GM13977 (cell line): ENCODE data around the gene BRIX1.

Source experiments
- DNase-seq: peaks from one replicate; pipeline ENCODE4 v3.0.0; 2012; ENCODE audit warnings: low spot score
- in situ Hi-C: fragments of 300-500 bp; cut with MboI; formaldehyde crosslinking; loops from one replicate; pipeline ENCODE4 v1.12.0; 2022; ENCODE audit warnings: low sequenced_read_pairs, low pct_unique_long_range_greater_than_20kb, mixed read lengths, inconsistent platforms; ENCODE audit not compliant: unreplicated experiment
- TF ChIP-seq, protein P1 (sequence below): IDR thresholded peaks from 2 replicates; pipeline ENCODE4 v1.5.1; 2012; ENCODE audit warnings: mild to moderate bottlenecking, control low read depth; ENCODE audit not compliant: insufficient read depth; ENCODE audit errors: extremely low read depth, missing control alignments

Gene BRIX1

DNA sequence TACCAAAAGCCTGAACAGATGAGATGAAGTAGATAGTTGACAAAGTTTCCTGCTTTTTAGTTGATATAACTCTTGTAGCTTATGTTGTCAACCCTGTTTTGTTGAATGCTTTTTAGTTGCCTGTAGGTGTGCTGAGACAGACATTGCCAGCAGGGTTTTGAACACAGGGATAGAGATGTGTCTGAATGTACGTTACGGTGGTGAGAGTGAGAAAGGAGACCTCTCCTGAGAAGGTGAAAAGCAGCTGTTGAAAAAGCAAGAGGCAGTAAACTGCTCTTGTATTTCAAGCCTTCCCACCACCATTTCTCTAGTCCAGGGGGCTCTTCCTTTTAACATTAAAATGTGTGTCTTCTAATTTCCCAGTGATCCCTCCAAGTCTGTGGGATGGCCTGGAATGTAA, 28.5 kb downstream of the BRIX1 start:
- in situ Hi-C loops: no loop called here
- no peak for DNase-seq
- TF ChIP-seq, protein P1, sequence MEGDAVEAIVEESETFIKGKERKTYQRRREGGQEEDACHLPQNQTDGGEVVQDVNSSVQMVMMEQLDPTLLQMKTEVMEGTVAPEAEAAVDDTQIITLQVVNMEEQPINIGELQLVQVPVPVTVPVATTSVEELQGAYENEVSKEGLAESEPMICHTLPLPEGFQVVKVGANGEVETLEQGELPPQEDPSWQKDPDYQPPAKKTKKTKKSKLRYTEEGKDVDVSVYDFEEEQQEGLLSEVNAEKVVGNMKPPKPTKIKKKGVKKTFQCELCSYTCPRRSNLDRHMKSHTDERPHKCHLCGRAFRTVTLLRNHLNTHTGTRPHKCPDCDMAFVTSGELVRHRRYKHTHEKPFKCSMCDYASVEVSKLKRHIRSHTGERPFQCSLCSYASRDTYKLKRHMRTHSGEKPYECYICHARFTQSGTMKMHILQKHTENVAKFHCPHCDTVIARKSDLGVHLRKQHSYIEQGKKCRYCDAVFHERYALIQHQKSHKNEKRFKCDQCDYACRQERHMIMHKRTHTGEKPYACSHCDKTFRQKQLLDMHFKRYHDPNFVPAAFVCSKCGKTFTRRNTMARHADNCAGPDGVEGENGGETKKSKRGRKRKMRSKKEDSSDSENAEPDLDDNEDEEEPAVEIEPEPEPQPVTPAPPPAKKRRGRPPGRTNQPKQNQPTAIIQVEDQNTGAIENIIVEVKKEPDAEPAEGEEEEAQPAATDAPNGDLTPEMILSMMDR: no peak

DNA sequence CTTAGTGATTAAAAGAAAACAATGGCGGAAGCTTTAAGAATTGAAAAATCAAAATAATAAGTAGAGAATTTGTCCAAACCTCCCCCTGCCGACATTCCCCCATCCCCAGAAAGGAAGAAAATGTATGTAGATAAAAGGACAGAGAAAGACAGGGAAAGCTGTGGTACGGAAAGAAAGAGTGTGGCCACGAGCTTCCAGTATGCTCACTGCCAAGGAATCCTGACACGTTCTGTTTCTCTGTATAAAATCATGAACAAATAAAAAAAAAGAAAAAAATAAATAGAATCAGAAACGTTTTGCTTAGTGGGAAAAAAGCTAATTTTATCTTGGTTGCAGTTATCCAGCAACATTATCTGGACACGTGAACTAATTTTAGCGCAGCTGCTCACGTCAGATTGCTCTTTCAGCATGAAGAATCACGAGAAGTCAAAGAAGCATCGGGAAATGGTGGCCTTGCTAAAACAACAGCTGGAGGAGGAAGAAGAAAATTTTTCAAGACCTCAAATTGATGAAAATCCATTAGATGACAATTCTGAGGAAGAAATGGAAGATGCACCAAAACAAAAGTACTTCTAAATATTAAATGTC, 29.0 kb downstream of the BRIX1 start:
- TF ChIP-seq, protein P1: no peak
- no peak for DNase-seq
- in situ Hi-C loops: no loop called here

DNA sequence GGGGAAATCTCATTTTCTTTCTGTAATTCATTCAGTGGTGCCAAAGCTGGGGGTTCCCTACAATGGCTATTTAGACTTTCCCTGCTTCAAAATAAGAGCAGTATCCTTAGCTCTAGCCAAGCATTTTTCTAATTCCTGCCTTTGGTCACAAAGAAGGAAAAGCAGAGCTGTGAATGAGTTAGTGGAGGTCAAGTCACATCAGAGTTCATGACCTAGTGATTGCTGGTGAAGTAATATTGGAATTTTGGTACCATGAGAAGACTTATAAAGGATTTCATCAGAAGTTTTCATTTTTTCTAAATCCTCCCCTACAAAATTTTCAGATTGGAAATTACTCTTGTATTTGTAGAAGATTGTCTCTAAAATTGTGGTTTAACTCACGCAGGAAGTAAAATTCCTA, 41.8 kb downstream of the BRIX1 start:
- TF ChIP-seq, protein P1: no peak
- in situ Hi-C loops: loop anchor here (10.0 kb wide), 1 partner anchor 47 kb away; no protein-coding TSS in a partner anchor
- DNase-seq: no peak

DNA sequence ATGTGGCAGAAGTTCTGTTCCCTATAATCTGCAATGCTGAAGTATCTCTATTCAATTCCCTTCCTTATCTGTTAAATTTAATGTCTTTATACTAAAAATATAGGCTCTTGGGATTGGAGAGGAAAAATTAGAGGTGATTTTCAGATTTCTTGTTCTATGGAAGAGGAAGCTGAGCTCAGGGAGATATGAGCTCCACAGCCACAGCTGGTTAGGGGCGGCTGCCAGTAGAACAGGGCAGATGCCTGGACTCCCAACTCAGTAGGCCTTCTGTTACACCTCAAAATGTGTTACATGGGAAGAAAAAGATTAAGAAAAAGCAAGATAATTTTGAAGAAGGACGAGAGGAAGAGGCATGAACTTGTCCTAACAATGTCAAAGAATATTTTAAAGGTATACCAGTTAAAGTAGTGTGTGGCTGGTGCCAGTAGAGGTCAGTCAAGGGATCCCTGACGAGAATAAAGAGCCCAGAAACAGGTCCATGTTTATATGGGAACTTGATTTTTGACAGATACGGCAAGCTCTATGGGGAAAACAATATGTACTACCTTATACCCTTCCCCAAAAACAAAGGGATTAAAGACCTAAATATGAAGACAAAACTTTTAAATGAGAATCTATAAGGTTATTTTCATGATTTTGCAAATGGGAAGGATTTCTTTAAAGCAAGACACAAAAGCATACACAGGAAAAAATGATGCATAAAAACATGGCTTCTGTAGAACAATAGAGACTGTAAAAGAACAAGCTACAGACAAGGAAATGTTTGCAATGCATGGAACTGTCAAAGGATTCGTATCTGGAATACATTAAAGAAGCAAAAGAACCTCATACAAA, 42.6 kb downstream of the BRIX1 start:
- TF ChIP-seq, protein P1: peak; percentile 61
- in situ Hi-C loops: loop anchor here (10.0 kb wide), 1 partner anchor 47 kb away; no protein-coding TSS in a partner anchor
- DNase-seq: peak; percentile 54

DNA sequence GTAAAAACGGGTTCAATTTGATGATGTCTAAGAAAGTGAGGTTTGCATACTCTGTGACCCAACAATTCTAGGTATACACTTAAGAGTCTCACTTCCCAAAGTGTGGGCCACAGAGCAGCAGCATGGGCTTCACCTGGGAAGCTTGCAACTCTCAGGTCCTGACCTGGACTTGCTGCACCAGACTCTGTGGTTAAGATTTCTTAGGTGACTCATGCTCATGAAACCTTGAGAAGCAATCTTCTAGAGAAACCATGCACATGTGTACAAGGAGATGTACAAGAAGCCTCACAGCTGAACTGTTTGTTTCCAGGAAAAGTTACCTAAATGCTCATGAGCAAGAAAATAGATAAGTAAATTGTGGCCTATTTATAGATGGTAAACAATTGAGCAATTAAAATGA, 43.8 kb downstream of the BRIX1 start:
- DNase-seq: peak; percentile 61
- in situ Hi-C loops: loop anchor here (10.0 kb wide), 1 partner anchor 45 kb away; no protein-coding TSS in a partner anchor
- TF ChIP-seq, protein P1: no peak

DNA sequence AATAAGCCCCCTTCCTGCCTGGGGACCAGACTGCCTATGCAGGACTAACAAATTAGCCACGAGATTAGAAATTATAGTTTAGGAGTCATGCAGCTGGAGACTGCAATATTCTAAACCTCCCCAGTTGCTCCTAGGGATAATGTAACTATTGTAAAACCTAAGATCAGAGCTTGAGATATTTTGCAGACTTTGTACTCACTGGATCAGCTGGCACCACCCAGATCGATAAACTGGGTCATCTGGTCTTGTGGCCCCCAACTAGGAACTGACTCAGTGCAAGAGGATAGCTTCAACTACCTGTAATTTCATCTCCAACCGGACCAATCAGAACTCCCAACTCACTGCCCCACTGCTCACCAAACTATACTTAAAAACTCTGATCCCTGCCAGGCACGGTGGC, 52.0 kb downstream of the BRIX1 start:
- DNase-seq: no peak
- TF ChIP-seq, protein P1: no peak
- in situ Hi-C loops: no loop called here
